Spinal cord (tissue), 10 donors: Measurements from ENCODE around the gene EHD4. TPM values are rescaled to one million over a fixed set of nuclear protein-coding genes. Genes with fewer than 3 reads are reported as not detected.

ENCODE experiments used
- DNase-seq, 6 donors: peaks; one replicate each; pipeline versions ENCODE4 v3.0.0 to v3.0.0-alpha.2; 2013 to 2015; ENCODE audit warnings: low spot score in 6 of 6, low read depth in 4 of 6
- H3K27ac ChIP-seq: one replicate; pipeline ENCODE4 v1.5.1; 2013; ENCODE audit warnings: low read depth, low read length, control low read depth
- H3K27me3 ChIP-seq: one replicate; pipeline ENCODE4 v1.6.1; 2013; ENCODE audit warnings: low read length; ENCODE audit not compliant: control insufficient read depth, insufficient read depth
- H3K36me3 ChIP-seq: one replicate; pipeline ENCODE4 v1.6.1; 2013; ENCODE audit warnings: low read length; ENCODE audit not compliant: control insufficient read depth, insufficient read depth
- H3K4me1 ChIP-seq: one replicate; pipeline ENCODE4 v1.6.1; 2013; ENCODE audit warnings: low read length; ENCODE audit not compliant: control insufficient read depth, insufficient read depth
- H3K4me3 ChIP-seq: one replicate; pipeline ENCODE4 v1.5.1; 2013; ENCODE audit warnings: low read depth, low read length, control low read depth
- H3K9me3 ChIP-seq: one replicate; pipeline ENCODE4 v1.6.1; 2013; ENCODE audit warnings: low read length; ENCODE audit not compliant: control insufficient read depth, insufficient read depth
- WGBS: methylation state at CpG from one replicate; pipeline ENCODE4 v1.1.5; 2013; ENCODE audit warnings: missing lambda C conversion rate; ENCODE audit not compliant: insufficient coverage; 5-methylcytosine and 5-hydroxymethylcytosine counted together
- polyA plus RNA-seq, 2 donors: library from polyadenylated mRNA; unstranded; fragments of 120-200 nt; gene quantifications; one replicate each; pipeline ENCODE4 v1.2.1, GENCODE V29; 2013; ENCODE audit not compliant: insufficient read length in 2 of 2
- total RNA-seq, 2 donors: library from RNA; depleted of rRNA in 1 of 2; stranded (reverse); fragments of 120-200 nt in 1 of 2; fragments of >200 nt in 1 of 2; gene quantifications; one replicate each; pipeline versions ENCODE4 v1.2.3 to v1.2.4, GENCODE V29; 2013 to 2014
- donor health status: healthy.

Gene EHD4
- total and polyA plus RNA-seq, 4 donors = 6.8 to 12.3 (median 8.5) TPM

- no peaks in the 10 kb centered on the region for H3K36me3 ChIP-seq
- 85% methylated on average over 7 of the region's 10 CpGs for WGBS
- H3K27me3 ChIP-seq = no peaks in the 10 kb centered on the region
- DNase-seq = no peak
- H3K4me1 ChIP-seq = peaks cover 5% of the 10 kb centered on the region
- no peak overlapping the region for H3K4me3 ChIP-seq
- H3K27ac ChIP-seq = no peak overlapping the region
- H3K9me3 ChIP-seq = no peaks in the 10 kb centered on the region
Observed at GRCh38 chr15:41933771-41934170, 38.6 kb downstream of the EHD4 start.

DNA sequence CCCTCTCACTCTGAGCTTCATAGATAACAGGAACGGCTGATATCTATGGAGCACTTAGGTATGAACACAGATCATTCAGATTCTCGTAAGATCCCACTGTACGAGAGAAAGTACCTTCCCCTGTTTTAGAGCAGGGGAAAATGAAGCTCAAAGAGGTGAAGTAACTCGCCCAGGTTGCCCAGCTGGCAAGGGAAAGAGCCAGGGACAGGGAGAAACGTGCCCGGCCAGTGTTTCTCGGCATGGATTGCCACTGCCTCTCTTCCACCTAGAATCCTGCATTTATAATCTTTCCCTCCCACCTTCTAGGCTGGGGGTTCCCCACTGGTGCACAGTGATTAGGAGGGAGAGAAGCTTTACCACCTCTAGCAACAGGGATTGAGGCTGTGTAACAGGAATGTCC lies 39.0 kb downstream of the EHD4 start:
- H3K9me3 ChIP-seq = no peaks in the 10 kb centered on the region
- no peak for DNase-seq
- H3K36me3 ChIP-seq = no peaks in the 10 kb centered on the region
- H3K4me3 ChIP-seq = no peak overlapping the region
- H3K27ac ChIP-seq = no peak overlapping the region
- WGBS = 89% methylated on average over 5 of the region's 7 CpGs
- peaks cover 5% of the 10 kb centered on the region for H3K4me1 ChIP-seq
- no peaks in the 10 kb centered on the region for H3K27me3 ChIP-seq

GRCh38 chr15:41932511-41933289 lies 39.7 kb downstream of the EHD4 start:
- Histone ChIP-seq H3K4me1 (peaks cover 5% of the 10 kb centered on the region), H3K27ac (no peak overlapping the region), H3K4me3 (no peak overlapping the region), H3K36me3 (no peaks in the 10 kb centered on the region), H3K9me3 (no peaks in the 10 kb centered on the region), H3K27me3 (no peaks in the 10 kb centered on the region)
- DNase-seq = no peak
- WGBS = 68% methylated on average over 16 of the region's 16 CpGs

- H3K4me1 ChIP-seq = peaks cover 3% of the 10 kb centered on the region
- WGBS = 92% methylated on average over 5 of the region's 9 CpGs
- no peaks in the 10 kb centered on the region for H3K36me3 ChIP-seq
- no peaks in the 10 kb centered on the region for H3K27me3 ChIP-seq
- DNase-seq = no peak
- H3K4me3 ChIP-seq = no peak overlapping the region
- no peak overlapping the region for H3K27ac ChIP-seq
- H3K9me3 ChIP-seq = no peaks in the 10 kb centered on the region
Observed at GRCh38 chr15:41932101-41932500, 40.3 kb downstream of the EHD4 start.

GRCh38 chr15:41930867-41931222 lies 41.5 kb downstream of the EHD4 start:
- Histone ChIP-seq H3K36me3 (no peaks in the 10 kb centered on the region), H3K27ac (no peak overlapping the region), H3K9me3 (no peaks in the 10 kb centered on the region), H3K4me3 (no peak overlapping the region), H3K4me1 (peaks cover 5% of the 10 kb centered on the region), H3K27me3 (no peaks in the 10 kb centered on the region)
- WGBS = no CpG with 5 or more reads among the region's 2 CpGs
- DNase-seq = no peak

GRCh38 chr15:41930221-41930866 lies 42.0 kb downstream of the EHD4 start:
- Histone ChIP-seq H3K9me3 (no peaks in the 10 kb centered on the region), H3K36me3 (no peaks in the 10 kb centered on the region), H3K4me3 (no peak overlapping the region), H3K27ac (no peak overlapping the region), H3K4me1 (peaks cover 5% of the 10 kb centered on the region), H3K27me3 (no peaks in the 10 kb centered on the region)
- no peak for DNase-seq
- WGBS = 63% methylated on average over 4 of the region's 8 CpGs

- no peak for DNase-seq
- no peaks in the 10 kb centered on the region for H3K27me3 ChIP-seq
Observed at GRCh38 chr15:41928637-41929620, 43.4 kb downstream of the EHD4 start.

DNA sequence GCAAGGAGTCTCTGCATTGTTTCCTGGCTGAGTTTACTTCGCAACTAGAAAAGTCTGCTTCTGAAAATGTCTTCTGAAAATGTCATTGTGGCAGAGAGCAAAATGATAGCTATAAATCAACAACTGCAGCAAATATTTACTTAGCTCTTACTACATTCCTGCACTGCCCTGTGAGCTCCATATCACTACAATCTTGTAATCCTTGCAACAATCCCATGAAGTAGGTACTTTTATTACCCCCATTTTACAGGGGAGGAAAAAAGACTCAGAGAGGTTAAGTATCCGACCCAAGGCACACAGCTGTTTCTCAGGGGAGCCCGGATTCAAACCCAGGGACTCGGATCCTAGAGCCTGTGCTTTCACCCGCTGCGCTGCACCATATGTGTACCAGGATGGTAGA lies 44.3 kb downstream of the EHD4 start:
- DNase-seq = no peak
- H3K36me3 ChIP-seq = no peaks in the 10 kb centered on the region
- H3K4me3 ChIP-seq = no peak overlapping the region
- WGBS = 90% methylated on average over 2 of the region's 6 CpGs
- H3K27me3 ChIP-seq = no peaks in the 10 kb centered on the region
- H3K4me1 ChIP-seq = peaks cover 5% of the 10 kb centered on the region
- no peak overlapping the region for H3K27ac ChIP-seq
- no peaks in the 10 kb centered on the region for H3K9me3 ChIP-seq

More at GRCh38 chr15:41928637-41929620, 43.4 kb downstream of the EHD4 start:
- Histone ChIP-seq H3K9me3 (no peaks in the 10 kb centered on the region), H3K27ac (no peak overlapping the region), H3K36me3 (no peaks in the 10 kb centered on the region), H3K4me3 (no peak overlapping the region), H3K4me1 (peaks cover 5% of the 10 kb centered on the region)
- 89% methylated on average over 10 of the region's 16 CpGs for WGBS

DNA sequence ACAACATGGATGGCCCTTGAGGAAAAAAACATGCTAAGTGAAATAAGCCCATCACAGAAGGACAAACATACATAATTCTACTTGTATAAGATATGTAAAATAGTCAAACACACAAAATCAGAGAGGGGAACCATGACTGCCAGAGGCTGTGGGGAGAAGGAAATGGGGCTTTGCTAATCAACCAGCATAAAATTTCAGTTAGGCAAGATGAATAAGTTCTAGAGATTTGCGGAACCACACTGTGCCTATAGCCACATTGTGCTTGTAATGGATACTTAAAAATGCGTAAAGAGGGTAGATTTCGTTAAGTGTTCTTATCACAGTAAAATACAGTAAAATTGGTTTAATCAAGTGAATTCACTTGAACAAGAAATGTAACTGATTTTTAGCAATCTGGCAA lies 44.8 kb downstream of the EHD4 start:
- Histone ChIP-seq H3K9me3 (no peaks in the 10 kb centered on the region), H3K4me3 (no peak overlapping the region), H3K27ac (no peak overlapping the region), H3K27me3 (no peaks in the 10 kb centered on the region), H3K36me3 (no peaks in the 10 kb centered on the region), H3K4me1 (peaks cover 5% of the 10 kb centered on the region)
- peak in 1 of 6 donors; percentile 22 for DNase-seq
- WGBS = 100% methylated on average over 1 of the region's 3 CpGs
